ENCODE data around the gene PCDH9.
"Not testable (repeated sequence)": the region's sequence is repeated elsewhere in the genome, so short reads cannot be mapped to it uniquely, and the experiment has no call there.

PCDH9 gene

DNA sequence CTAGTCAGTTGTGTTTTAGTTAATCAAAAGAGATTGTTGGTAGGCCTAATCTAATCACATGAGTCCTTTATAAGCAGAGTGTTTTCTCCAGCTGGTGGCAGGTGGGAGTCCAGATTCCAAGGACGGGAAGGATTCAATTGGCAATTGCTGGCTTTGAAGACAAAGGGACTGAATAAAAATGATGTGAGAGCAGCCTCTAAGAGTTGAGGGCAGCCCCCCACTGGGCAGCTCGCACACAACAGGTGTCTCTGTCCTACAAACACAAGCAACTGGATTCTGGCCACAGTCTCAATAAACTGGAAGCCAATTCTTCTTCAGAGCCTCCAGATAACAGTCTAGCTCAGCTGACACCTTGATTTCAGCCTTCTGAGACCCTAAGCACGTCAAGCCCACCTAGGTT, 915.2 kb downstream of the PCDH9 start:
- FAIRE-seq (no peak), DNase-seq (ENCODE audit: insufficient read length) (no peak)
- TF ChIP-seq TAF1 (IDR thresholded peaks at IDR 0.05; ENCODE audit: borderline replicate concordance, low read depth, low read length) (no peak), POLR2A (IDR thresholded peaks at IDR 0.05; ENCODE audit: low read depth, low read length) (no peak), POLR2AphosphoS5 (IDR thresholded peaks at IDR 0.05; ENCODE audit: low read depth, low read length) (no peak)

DNA sequence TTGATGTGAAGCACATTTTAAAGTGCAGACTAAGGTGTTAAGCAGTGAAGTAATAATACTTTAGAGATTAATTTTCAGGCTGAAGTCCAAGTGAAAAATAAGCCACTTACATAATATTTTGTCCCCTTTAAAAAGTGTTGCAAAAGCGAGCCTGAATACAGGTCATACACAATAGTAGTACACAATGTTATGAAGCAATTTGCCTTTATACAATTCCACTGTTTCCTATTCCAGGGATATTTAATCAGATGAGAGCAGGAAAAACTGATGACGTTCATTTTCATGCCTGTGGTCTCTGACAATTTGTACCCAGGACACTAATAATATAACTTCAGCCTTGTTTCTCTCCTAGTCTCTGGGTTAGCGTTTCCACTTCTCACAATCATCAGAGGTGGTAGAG, 916.7 kb downstream of the PCDH9 start:
- no peak for TF ChIP-seq TAF1 (IDR thresholded peaks at IDR 0.05; ENCODE audit: borderline replicate concordance, low read depth, low read length)
- TF ChIP-seq POLR2A (IDR thresholded peaks at IDR 0.05; ENCODE audit: low read depth, low read length), result no peak
- TF ChIP-seq POLR2AphosphoS5 (IDR thresholded peaks at IDR 0.05; ENCODE audit: low read depth, low read length), result no peak
- DNase-seq (ENCODE audit: insufficient read length) (no peak), FAIRE-seq (no peak)

DNA sequence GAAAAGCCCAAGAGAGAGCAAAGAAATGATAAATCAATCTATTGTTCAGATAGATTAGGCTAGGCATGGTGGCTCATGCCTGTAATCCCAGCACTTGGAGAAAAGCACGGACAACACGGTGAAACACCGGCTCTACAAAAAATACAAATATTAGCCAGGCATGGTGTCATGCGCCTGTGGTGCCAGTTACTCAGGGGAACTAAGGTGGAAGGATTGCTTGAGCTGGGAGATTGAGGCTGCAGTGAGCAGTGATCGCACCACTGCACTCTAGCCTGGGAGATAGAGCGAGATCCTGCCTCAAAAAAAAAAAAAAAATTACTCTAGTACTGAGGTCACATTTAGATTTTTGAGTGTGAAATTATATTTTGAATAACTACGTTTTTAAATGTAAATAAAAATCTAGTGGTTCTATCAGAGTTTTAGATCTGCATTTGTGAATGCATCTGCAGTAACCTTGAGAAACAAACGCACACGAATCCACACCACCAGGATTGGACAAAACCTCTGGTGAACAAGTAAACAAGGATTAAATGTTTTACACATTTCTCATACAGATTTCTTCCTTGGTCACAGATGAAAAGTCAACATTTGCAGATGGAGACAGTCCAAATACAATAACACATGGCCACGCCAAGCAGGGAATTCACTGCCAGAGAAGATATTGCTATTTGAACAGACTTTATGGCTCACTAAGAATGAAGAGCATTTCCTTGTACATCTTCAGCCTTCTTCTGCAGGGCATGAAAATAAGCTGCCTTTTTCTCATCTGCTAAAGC, 917.6 kb downstream of the PCDH9 start:
- no peak for FAIRE-seq
- no peak for DNase-seq (ENCODE audit: insufficient read length)
- TF ChIP-seq TAF1 (IDR thresholded peaks at IDR 0.05; ENCODE audit: borderline replicate concordance, low read depth, low read length) (no peak), POLR2AphosphoS5 (IDR thresholded peaks at IDR 0.05; ENCODE audit: low read depth, low read length) (no peak), POLR2A (IDR thresholded peaks at IDR 0.05; ENCODE audit: low read depth, low read length) (no peak)

DNA sequence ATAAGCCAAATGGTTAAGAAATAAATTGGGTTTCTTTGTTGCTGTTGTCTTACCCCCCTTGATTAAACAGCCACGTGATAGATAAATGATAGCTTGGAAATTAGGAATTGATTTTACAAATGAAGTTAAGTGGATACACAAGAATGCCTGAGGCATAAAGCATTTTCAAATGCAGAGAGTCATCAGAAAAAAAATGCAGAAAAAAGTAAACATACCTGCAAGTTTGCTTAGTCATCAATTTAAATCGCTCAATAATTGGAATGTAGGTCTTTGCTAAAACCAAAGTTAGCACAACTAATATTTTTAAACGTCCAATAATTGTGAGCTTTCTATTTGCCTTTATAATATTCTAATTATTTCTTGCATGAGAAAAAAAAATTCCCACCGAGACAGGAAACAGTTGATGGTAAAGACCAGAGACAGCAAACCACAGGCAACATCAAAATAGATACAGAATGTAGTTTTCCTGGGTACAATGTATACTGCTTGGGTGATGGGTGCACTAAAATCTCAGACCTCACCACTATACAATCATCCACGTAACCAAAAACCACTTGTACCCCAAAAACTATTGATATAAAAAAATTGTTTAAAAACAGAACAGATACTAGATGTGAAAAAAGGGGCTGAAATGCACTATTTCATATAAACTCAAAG, 924.0 kb downstream of the PCDH9 start:
- TF ChIP-seq POLR2AphosphoS5 (IDR thresholded peaks at IDR 0.05; ENCODE audit: low read depth, low read length) (no peak), POLR2A (IDR thresholded peaks at IDR 0.05; ENCODE audit: low read depth, low read length) (no peak), TAF1 (IDR thresholded peaks at IDR 0.05; ENCODE audit: borderline replicate concordance, low read depth, low read length) (no peak)
- DNase-seq (ENCODE audit: insufficient read length) (no peak), FAIRE-seq (no peak)

DNA sequence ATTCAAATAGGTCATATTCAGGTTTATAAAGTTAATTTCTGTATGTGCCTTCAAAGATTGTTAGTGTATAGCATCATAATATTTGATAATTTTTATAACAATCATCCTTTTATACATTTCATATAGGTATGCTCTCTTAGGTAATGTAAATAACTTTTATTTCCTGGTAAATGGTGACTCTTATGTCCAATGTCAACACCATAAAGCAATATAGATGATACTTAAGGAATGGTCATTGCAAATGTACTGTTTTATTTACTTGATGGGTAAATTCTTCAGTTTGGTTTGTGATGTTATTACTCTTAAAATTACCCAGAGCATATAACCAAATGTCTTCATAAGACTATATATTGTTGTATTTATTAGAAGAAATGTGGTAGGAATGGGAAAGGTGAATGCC, 928.7 kb downstream of the PCDH9 start:
- no peak for FAIRE-seq
- no peak for TF ChIP-seq TAF1 (IDR thresholded peaks at IDR 0.05; ENCODE audit: borderline replicate concordance, low read depth, low read length)
- TF ChIP-seq POLR2AphosphoS5 (IDR thresholded peaks at IDR 0.05; ENCODE audit: low read depth, low read length), result no peak
- TF ChIP-seq POLR2A (IDR thresholded peaks at IDR 0.05; ENCODE audit: low read depth, low read length), result no peak

DNA sequence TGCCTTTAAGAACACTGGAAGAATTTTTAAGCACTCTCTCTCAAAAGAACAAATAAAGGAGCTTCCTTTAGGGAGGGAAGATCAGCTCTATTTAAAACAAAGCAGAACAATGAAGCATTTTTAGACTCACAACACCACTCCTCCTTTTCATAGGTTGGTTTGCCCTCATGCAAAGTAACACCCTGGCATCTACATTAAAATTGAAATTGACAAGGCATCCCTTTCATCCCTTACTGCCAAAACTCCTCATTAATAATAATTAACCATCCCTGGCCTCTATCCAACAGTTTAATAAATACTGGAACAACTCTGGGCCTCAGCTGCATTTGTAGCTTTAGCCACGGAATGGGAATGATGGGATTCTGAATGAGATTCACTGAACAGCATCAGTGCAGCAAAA, 929.1 kb downstream of the PCDH9 start:
- FAIRE-seq (no peak), DNase-seq (ENCODE audit: insufficient read length) (no peak)
- TF ChIP-seq POLR2A (IDR thresholded peaks at IDR 0.05; ENCODE audit: low read depth, low read length) (no peak), TAF1 (IDR thresholded peaks at IDR 0.05; ENCODE audit: borderline replicate concordance, low read depth, low read length) (no peak), POLR2AphosphoS5 (IDR thresholded peaks at IDR 0.05; ENCODE audit: low read depth, low read length) (no peak)

More for the DNA sequence above, 928.7 kb downstream of the PCDH9 start:
- no peak for DNase-seq (ENCODE audit: insufficient read length)

DNA sequence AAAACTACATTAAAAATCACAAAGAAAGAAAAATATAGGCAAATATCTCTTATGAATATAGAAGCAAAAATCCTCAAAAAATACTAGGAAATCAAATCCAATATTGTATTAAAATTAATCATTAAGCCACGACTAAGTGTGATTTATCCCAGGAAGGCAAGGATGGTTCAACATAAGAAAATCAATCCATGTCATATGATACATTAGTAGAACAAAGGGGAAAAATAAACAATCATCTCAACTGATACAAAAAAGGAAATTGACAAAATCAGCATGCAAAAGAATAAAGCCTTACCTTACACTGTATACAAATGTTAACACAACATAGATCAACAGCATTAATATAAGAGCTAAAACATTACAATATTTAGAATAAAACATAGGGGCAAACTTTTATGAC, 933.3 kb downstream of the PCDH9 start:
- FAIRE-seq (no peak), DNase-seq (ENCODE audit: insufficient read length) (no peak)
- TF ChIP-seq POLR2A (IDR thresholded peaks at IDR 0.05; ENCODE audit: low read depth, low read length) (no peak), TAF1 (IDR thresholded peaks at IDR 0.05; ENCODE audit: borderline replicate concordance, low read depth, low read length) (no peak), POLR2AphosphoS5 (IDR thresholded peaks at IDR 0.05; ENCODE audit: low read depth, low read length) (no peak)

DNA sequence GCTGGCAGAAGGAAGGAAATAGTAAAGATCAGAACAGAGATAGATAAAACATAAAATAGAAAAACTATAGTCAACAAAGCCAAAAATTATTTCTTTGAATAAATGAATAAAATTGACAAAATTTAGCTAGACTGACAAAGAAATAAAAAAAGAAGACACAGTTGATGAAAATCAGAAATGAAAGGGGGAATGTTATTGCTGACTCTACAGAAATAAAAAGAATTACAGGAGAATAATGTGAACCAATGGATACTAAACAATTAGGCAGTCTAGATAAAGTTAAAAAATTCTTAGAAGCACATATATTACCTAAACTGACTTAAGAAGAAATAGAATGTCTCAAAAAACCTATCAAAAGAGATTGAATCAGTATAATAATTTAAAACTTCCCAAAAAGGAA, 933.8 kb downstream of the PCDH9 start:
- TF ChIP-seq POLR2AphosphoS5 (IDR thresholded peaks at IDR 0.05; ENCODE audit: low read depth, low read length), result no peak
- TF ChIP-seq TAF1 (IDR thresholded peaks at IDR 0.05; ENCODE audit: borderline replicate concordance, low read depth, low read length), result no peak
- no peak for TF ChIP-seq POLR2A (IDR thresholded peaks at IDR 0.05; ENCODE audit: low read depth, low read length)
- FAIRE-seq, result no peak
- no peak for DNase-seq (ENCODE audit: insufficient read length)

DNA sequence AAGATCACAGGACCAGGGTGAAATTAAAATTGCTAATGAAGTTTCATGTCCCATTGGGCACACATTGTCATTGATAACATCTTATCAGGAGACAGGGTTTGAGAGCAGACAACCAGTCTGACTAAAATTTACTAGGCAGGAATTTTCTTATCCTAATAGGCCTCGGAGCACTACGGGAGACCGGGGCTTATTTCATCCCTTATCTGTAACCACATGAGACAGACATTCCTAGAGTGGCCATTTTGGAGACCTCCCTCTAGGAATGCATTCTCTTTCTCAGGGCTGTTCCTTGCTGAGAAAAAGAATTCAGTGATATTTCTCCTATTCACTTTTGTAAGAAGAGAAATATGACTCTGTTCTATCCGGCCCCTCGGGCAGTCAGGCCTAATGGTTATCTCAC, 943.3 kb downstream of the PCDH9 start:
- not testable (repeated sequence) for FAIRE-seq; DNase-seq (ENCODE audit: insufficient read length)

DNA sequence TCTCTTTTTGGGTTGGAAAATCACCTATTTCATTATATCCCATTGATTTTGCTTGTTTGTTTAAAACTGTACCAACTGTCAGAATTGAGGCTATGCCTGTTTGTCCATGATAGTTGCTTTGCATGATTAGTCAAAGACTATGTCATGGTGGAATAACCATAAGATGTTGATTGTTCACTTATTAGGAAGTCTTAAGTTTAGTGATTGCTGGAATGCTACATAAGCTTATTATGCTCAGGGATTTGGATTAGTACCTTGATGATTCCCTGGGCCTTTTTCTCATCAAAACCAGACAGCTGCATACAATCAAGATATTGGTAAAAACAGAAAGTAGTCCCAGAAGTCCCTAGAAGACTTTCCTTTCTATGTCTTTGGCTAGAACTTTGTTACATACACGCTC, 954.7 kb downstream of the PCDH9 start:
- TF ChIP-seq POLR2A (IDR thresholded peaks at IDR 0.05; ENCODE audit: low read depth, low read length) (no peak), POLR2AphosphoS5 (IDR thresholded peaks at IDR 0.05; ENCODE audit: low read depth, low read length) (no peak), TAF1 (IDR thresholded peaks at IDR 0.05; ENCODE audit: borderline replicate concordance, low read depth, low read length) (no peak)
- DNase-seq (ENCODE audit: insufficient read length), result no peak

DNA sequence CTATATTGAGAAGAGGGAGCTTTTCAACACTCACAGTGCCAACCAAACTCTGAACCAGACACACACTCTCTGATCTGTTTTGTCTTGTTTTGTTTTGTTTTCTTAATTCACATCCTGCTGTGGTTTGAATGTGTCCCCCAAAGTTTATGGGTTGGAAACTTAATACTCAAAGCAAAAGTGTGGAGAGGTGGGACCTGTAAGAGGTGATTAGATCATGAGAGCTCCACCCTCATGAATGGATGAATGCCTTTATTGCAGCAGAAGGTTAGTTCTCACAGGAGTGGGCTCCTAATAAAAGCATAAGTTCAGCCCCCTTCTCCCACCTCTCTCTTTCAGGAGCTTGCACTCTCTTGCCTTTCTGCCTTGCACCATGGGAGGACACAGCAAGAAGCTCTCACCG, 957.1 kb downstream of the PCDH9 start:
- DNase-seq (ENCODE audit: insufficient read length) (no peak), FAIRE-seq (no peak)
- TF ChIP-seq TAF1 (IDR thresholded peaks at IDR 0.05; ENCODE audit: borderline replicate concordance, low read depth, low read length), result no peak
- TF ChIP-seq POLR2AphosphoS5 (IDR thresholded peaks at IDR 0.05; ENCODE audit: low read depth, low read length), result no peak

More for the DNA sequence above, 954.7 kb downstream of the PCDH9 start:
- FAIRE-seq, result no peak

DNA sequence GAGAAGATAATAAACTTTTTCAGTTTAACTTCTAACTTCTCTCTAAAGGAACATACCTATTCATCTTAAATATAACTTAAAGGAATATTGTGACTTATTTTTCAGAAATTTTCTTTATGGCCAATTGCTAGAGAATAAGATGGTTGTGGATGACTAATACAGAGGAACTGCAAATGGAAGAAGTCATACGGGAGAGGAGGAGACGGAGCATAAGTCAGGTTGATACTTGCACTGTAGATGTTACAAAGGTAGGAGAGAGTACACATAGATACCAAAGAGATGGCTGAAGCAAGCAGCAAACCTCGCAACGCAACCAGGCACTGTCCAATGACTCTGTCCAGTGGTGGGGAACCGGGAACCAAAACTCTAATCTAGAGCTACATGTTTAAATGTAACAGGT, 963.4 kb downstream of the PCDH9 start:
- TF ChIP-seq TAF1 (IDR thresholded peaks at IDR 0.05; ENCODE audit: borderline replicate concordance, low read depth, low read length) (no peak), POLR2AphosphoS5 (IDR thresholded peaks at IDR 0.05; ENCODE audit: low read depth, low read length) (no peak), POLR2A (IDR thresholded peaks at IDR 0.05; ENCODE audit: low read depth, low read length) (no peak)
- DNase-seq (ENCODE audit: insufficient read length), result no peak
- no peak for FAIRE-seq
